PC-9 (cell line): Measurements from ENCODE around the gene NELL2.

Experiments
- EZH2 ChIP-seq: fragments of 200-600 bp; sonication (generic); IDR thresholded peaks from 2 replicates; pipeline ENCODE4 v1.8.0; 2017; ENCODE audit warnings: antibody characterized with exemption, low read depth
- TF ChIP-seq, protein P1 (sequence below): fragments of 200-600 bp; sonication (generic); conservative IDR thresholded peaks from 2 replicates; pipeline ENCODE4 v1.6.1; 2017; ENCODE audit warnings: mixed run types, antibody characterized with exemption, mild to moderate bottlenecking, moderate library complexity

DNA sequence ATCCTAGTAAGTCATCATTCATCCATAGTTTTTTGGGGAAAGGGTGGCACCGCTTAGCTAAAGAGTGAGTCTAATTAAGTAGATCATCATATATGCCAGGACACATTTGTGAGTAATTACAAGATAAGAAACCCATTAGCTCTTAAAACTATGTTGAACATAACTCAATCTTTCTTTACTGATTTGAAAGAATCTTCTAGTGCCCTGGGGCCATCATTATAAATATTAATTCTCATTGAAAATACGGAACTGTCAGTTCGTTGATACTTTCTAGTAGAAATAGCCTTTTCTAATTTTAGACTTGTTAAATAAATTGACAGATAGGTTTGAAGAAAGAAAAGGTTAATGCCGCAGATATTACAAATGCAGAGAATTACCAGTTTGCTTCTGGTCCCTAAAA is 312.6 kb downstream of the NELL2 start:
- TF ChIP-seq, protein P1, sequence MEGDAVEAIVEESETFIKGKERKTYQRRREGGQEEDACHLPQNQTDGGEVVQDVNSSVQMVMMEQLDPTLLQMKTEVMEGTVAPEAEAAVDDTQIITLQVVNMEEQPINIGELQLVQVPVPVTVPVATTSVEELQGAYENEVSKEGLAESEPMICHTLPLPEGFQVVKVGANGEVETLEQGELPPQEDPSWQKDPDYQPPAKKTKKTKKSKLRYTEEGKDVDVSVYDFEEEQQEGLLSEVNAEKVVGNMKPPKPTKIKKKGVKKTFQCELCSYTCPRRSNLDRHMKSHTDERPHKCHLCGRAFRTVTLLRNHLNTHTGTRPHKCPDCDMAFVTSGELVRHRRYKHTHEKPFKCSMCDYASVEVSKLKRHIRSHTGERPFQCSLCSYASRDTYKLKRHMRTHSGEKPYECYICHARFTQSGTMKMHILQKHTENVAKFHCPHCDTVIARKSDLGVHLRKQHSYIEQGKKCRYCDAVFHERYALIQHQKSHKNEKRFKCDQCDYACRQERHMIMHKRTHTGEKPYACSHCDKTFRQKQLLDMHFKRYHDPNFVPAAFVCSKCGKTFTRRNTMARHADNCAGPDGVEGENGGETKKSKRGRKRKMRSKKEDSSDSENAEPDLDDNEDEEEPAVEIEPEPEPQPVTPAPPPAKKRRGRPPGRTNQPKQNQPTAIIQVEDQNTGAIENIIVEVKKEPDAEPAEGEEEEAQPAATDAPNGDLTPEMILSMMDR: no peak
- TF ChIP-seq EZH2: no peak
